ENCODE results near the gene CALR3.

- no peak for TF ChIP-seq CTCF (IDR thresholded peaks at IDR 0.05; ENCODE audit: low read depth, low read length, poor library complexity, severe bottlenecking)
- TF ChIP-seq EZH2phosphoT487 (IDR thresholded peaks at IDR 0.05; ENCODE audit: borderline replicate concordance, low read length), result no peak
These were observed 38.6 kb downstream of the CALR3 start for GRCh38 chr19:16457195-16457953.
